Measurements from ENCODE around the gene MPZL3. TPM values are rescaled to one million over a fixed set of nuclear protein-coding genes. Genes with fewer than 3 reads are reported as not detected.

MPZL3 gene
- total and polyA plus RNA-seq, 2 donors from 2014 or later = 1.7 to 10.0 TPM

- no peaks in the 10 kb centered on the region for H3K36me3 ChIP-seq (ENCODE audit: control insufficient read depth in 2 of 3, insufficient read depth in 3 of 3, low read length in 3 of 3)
- FAIRE-seq = no peak
- no peaks in the 10 kb centered on the region for H3K9me3 ChIP-seq (ENCODE audit: control insufficient read depth in 2 of 3, insufficient read depth in 1 of 3, low read length in 3 of 3)
- no peak overlapping the region for H3K9ac ChIP-seq (ENCODE audit: low read length in 3 of 3)
- no peak for DNase-seq
- no peaks in the 10 kb centered on the region for H3K4me1 ChIP-seq (ENCODE audit: control insufficient read depth in 2 of 3, insufficient read depth in 2 of 3, low read depth in 1 of 3, low read length in 3 of 3)
- no peak overlapping the region for H3K4me3 ChIP-seq (ENCODE audit: low read length in 3 of 3)
- no peak overlapping the region for H3K27ac ChIP-seq (ENCODE audit: low read depth in 2 of 2, low read length in 2 of 2)
- no peak for TF ChIP-seq CTCF (IDR thresholded peaks at IDR 0.05; ENCODE audit: borderline replicate concordance, extremely low read depth, insufficient read depth)
- intact Hi-C loops (cut with DNase I) = no loop called here
- no peaks in the 10 kb centered on the region for H3K27me3 ChIP-seq (ENCODE audit: control insufficient read depth, insufficient read depth, low read length)
These were observed 32.4 kb downstream of the MPZL3 start for GRCh38 chr11:118219732-118220131.

GRCh38 chr11:118219244-118219643 is 32.9 kb downstream of the MPZL3 start:
- Histone ChIP-seq H3K27ac (ENCODE audit: low read depth in 2 of 2, low read length in 2 of 2) (no peak overlapping the region), H3K36me3 (ENCODE audit: control insufficient read depth in 2 of 3, insufficient read depth in 3 of 3, low read length in 3 of 3) (no peaks in the 10 kb centered on the region)

GRCh38 chr11:118217575-118217974 is 34.6 kb downstream of the MPZL3 start:
- no peaks in the 10 kb centered on the region for H3K27me3 ChIP-seq (ENCODE audit: control insufficient read depth, insufficient read depth, low read length)
- no peaks in the 10 kb centered on the region for H3K36me3 ChIP-seq (ENCODE audit: control insufficient read depth in 2 of 3, insufficient read depth in 3 of 3, low read length in 3 of 3)
- FAIRE-seq (no peak), DNase-seq (no peak)
- no peaks in the 10 kb centered on the region for H3K9me3 ChIP-seq (ENCODE audit: control insufficient read depth in 2 of 3, insufficient read depth in 1 of 3, low read length in 3 of 3)
- H3K4me1 ChIP-seq (ENCODE audit: control insufficient read depth in 2 of 3, insufficient read depth in 2 of 3, low read depth in 1 of 3, low read length in 3 of 3) = no peaks in the 10 kb centered on the region
- H3K27ac ChIP-seq (ENCODE audit: low read depth in 2 of 2, low read length in 2 of 2) = no peak overlapping the region
- no peak for TF ChIP-seq CTCF (IDR thresholded peaks at IDR 0.05; ENCODE audit: borderline replicate concordance, extremely low read depth, insufficient read depth)
- intact Hi-C loops (cut with DNase I) = no loop called here
- no peak overlapping the region for H3K4me3 ChIP-seq (ENCODE audit: low read length in 3 of 3)
- H3K9ac ChIP-seq (ENCODE audit: low read length in 3 of 3) = no peak overlapping the region

More at GRCh38 chr11:118219244-118219643, 32.9 kb downstream of the MPZL3 start:
- Histone ChIP-seq H3K9ac (ENCODE audit: low read length in 3 of 3) (no peak overlapping the region), H3K4me3 (ENCODE audit: low read length in 3 of 3) (no peak overlapping the region), H3K4me1 (ENCODE audit: control insufficient read depth in 2 of 3, insufficient read depth in 2 of 3, low read depth in 1 of 3, low read length in 3 of 3) (no peaks in the 10 kb centered on the region), H3K27me3 (ENCODE audit: control insufficient read depth, insufficient read depth, low read length) (no peaks in the 10 kb centered on the region), H3K9me3 (ENCODE audit: control insufficient read depth in 2 of 3, insufficient read depth in 1 of 3, low read length in 3 of 3) (no peaks in the 10 kb centered on the region)
- intact Hi-C loops (cut with DNase I) = no loop called here
- no peak for FAIRE-seq
- DNase-seq = no peak
- TF ChIP-seq CTCF (IDR thresholded peaks at IDR 0.05; ENCODE audit: borderline replicate concordance, extremely low read depth, insufficient read depth) = no peak

Measured in kidney (tissue), 14 donors.